Activated CD4-positive, alpha-beta T cell treated with anti-CD3 and anti-CD28 coated beads for 36 hours (primary cell): Measurements from ENCODE around the gene AGAP3. TPM values are rescaled to one million over a fixed set of nuclear protein-coding genes. Genes with fewer than 3 reads are reported as not detected.
A peak's percentile ranks its signal among the peaks of the same experiment; 100 is the strongest.

Experiments
- ATAC-seq: fragments of 200-7000 bp; cut with Tn5 transposase; one replicate; pipeline ENCODE4 v1.10.0; 2021; ENCODE audit warnings: mild to moderate bottlenecking, moderate library complexity
- CTCF ChIA-PET: fragments of 350-600 bp; sonication (Branson Sonifier 250); formaldehyde crosslinking; loops from one replicate; lab custom pipeline; 2021; ENCODE audit warnings: antibody characterized with exemption; lab: Charles Lee
- POLR2A ChIA-PET: fragments of 350-600 bp; sonication (Branson Sonifier 250); formaldehyde crosslinking; loops from one replicate; lab custom pipeline; 2021; ENCODE audit warnings: antibody characterized with exemption, inconsistent platforms; lab: Charles Lee
- DNase-seq: peaks from one replicate; pipeline ENCODE4 v3.0.0-alpha.2; 2020
- H3K27ac Mint-ChIP-seq: one replicate; pipeline ENCODE4 v1.8.0; 2021; ENCODE audit warnings: mixed read lengths
- H3K27me3 Mint-ChIP-seq: one replicate; pipeline ENCODE4 v1.8.0; 2021; ENCODE audit warnings: mixed read lengths
- H3K36me3 Mint-ChIP-seq: one replicate; pipeline ENCODE4 v1.8.0; 2021; ENCODE audit warnings: low read depth, mixed read lengths
- H3K4me1 Mint-ChIP-seq: one replicate; pipeline ENCODE4 v1.8.0; 2021; ENCODE audit warnings: mixed read lengths
- H3K4me3 Mint-ChIP-seq: one replicate; pipeline ENCODE4 v1.8.0; 2021; ENCODE audit warnings: mild to moderate bottlenecking, moderate library complexity, mixed read lengths
- H3K9me3 Mint-ChIP-seq: one replicate; pipeline ENCODE4 v1.8.0; 2021; ENCODE audit warnings: low read depth, mixed read lengths
- intact Hi-C, 2 experiments: fragments of 100-400 bp; cut with DNase I in 1 of 2; cut with micrococcal nuclease in 1 of 2; formaldehyde crosslinking; loops; one replicate each; pipeline versions ENCODE4 v1.14.2 to v1.15.1; 2022 to 2024; cut with DNase I, micrococcal nuclease
- total RNA-seq, 2 experiments: library from RNA; stranded (reverse); gene quantifications; one replicate each; pipeline ENCODE4 v1.2.3, GENCODE V29; 2021

Gene AGAP3
- total RNA-seq, 2 experiments from 2014 or later, result 29.4 to 33.2 TPM

- H3K27ac Mint-ChIP-seq, result no peak overlapping the region
- ChIA-PET CTCF (interaction anchor here (0.6 to 1.1 kb wide), 3 partner anchors 10 to 318 kb away, joined by 3 to 4 read pairs (median 3); no protein-coding TSS in a partner anchor), POLR2A (no interaction called here)
- peaks cover 10% of the 10 kb centered on the region for H3K4me1 Mint-ChIP-seq
- intact Hi-C loops, result loop anchor here in 1 of 2 experiments (10.0 kb wide), 1 partner anchor 123 kb away; the partner anchor contains the start of gene SMARCD3
- H3K4me3 Mint-ChIP-seq, result no peak overlapping the region
- ATAC-seq (no peak), DNase-seq (no peak)
- H3K9me3 Mint-ChIP-seq, result no peaks in the 10 kb centered on the region
- H3K27me3 Mint-ChIP-seq, result no peaks in the 10 kb centered on the region
- peaks cover 17% of the 10 kb centered on the region for H3K36me3 Mint-ChIP-seq
Measured at GRCh38 chr7:151121380-151122170, 35.3 kb downstream of the AGAP3 start.

- Mint-ChIP-seq H3K27me3 (no peaks in the 10 kb centered on the region), H3K4me3 (no peak overlapping the region), H3K9me3 (no peaks in the 10 kb centered on the region), H3K4me1 (peaks cover 8% of the 10 kb centered on the region), H3K36me3 (peaks cover 17% of the 10 kb centered on the region), H3K27ac (no peak overlapping the region)
- intact Hi-C loops, result loop anchor here in 1 of 2 experiments (10.0 kb wide), 1 partner anchor 123 kb away; the partner anchor contains the start of gene SMARCD3
- DNase-seq (no peak), ATAC-seq (no peak)
- POLR2A ChIA-PET, result no interaction called here
- CTCF ChIA-PET, result no interaction called here
Measured at GRCh38 chr7:151122276-151122675, 36.0 kb downstream of the AGAP3 start.

GRCh38 chr7:151122796-151123157, 36.5 kb downstream of the AGAP3 start:
- CTCF ChIA-PET, result interaction anchor here (1.4 kb wide), 1 partner anchor 17 kb away, joined by 16 read pairs; no protein-coding TSS in a partner anchor
- H3K4me3 Mint-ChIP-seq, result no peak overlapping the region
- DNase-seq (no peak), ATAC-seq (no peak)
- peaks cover 5% of the 10 kb centered on the region for H3K4me1 Mint-ChIP-seq
- H3K36me3 Mint-ChIP-seq, result peaks cover 17% of the 10 kb centered on the region
- no peaks in the 10 kb centered on the region for H3K9me3 Mint-ChIP-seq
- intact Hi-C loops, result loop anchor here in 1 of 2 experiments (10.0 kb wide), 1 partner anchor 122 kb away; the partner anchor contains the start of gene SMARCD3
- H3K27me3 Mint-ChIP-seq, result no peaks in the 10 kb centered on the region
- POLR2A ChIA-PET, result no interaction called here
- no peak overlapping the region for H3K27ac Mint-ChIP-seq

- H3K9me3 Mint-ChIP-seq, result no peaks in the 10 kb centered on the region
- no peak overlapping the region for H3K27ac Mint-ChIP-seq
- ChIA-PET POLR2A (no interaction called here), CTCF (interaction anchor here (0.6 to 2.0 kb wide), 36 partner anchors 11 to 511 kb away, joined by 3 to 16 read pairs (median 4); partner anchors contain the start of genes ABCF2 and CHPF2)
- peaks cover 17% of the 10 kb centered on the region for H3K36me3 Mint-ChIP-seq
- ATAC-seq (no peak), DNase-seq (no peak)
- intact Hi-C loops, result loop anchor here in 1 of 2 experiments (10.0 kb wide), 1 partner anchor 122 kb away; the partner anchor contains the start of gene SMARCD3
- no peaks in the 10 kb centered on the region for H3K27me3 Mint-ChIP-seq
- H3K4me3 Mint-ChIP-seq, result no peak overlapping the region
- peaks cover 5% of the 10 kb centered on the region for H3K4me1 Mint-ChIP-seq
Measured at GRCh38 chr7:151123158-151123821, 37.0 kb downstream of the AGAP3 start.

- H3K9me3 Mint-ChIP-seq, result no peaks in the 10 kb centered on the region
- no peaks in the 10 kb centered on the region for H3K27me3 Mint-ChIP-seq
- POLR2A ChIA-PET, result no interaction called here
- no peak overlapping the region for H3K4me3 Mint-ChIP-seq
- ATAC-seq (peak; percentile 99), DNase-seq (peak; percentile 91)
- no peak overlapping the region for H3K27ac Mint-ChIP-seq
- H3K4me1 Mint-ChIP-seq, result peaks cover 5% of the 10 kb centered on the region
- H3K36me3 Mint-ChIP-seq, result peaks cover 17% of the 10 kb centered on the region
- intact Hi-C loops, result loop anchor here (1.0 to 10.0 kb wide), 5 partner anchors 44 to 179 kb away; partner anchors contain the start of gene SMARCD3 (in 1 of the 2)
- CTCF ChIA-PET, result interaction anchor here (0.6 to 2.0 kb wide), 43 partner anchors 12 to 728 kb away, joined by 3 to 16 read pairs (median 4); partner anchors contain the start of genes ABCF2 and CHPF2
Measured at GRCh38 chr7:151123822-151124464, 37.7 kb downstream of the AGAP3 start.

- DNase-seq, result no peak
- Mint-ChIP-seq H3K9me3 (no peaks in the 10 kb centered on the region), H3K27me3 (no peaks in the 10 kb centered on the region), H3K4me1 (peaks cover 5% of the 10 kb centered on the region), H3K4me3 (no peak overlapping the region), H3K27ac (no peak overlapping the region), H3K36me3 (peaks cover 13% of the 10 kb centered on the region)
- ChIA-PET POLR2A (no interaction called here), CTCF (interaction anchor here (0.6 to 2.0 kb wide), 30 partner anchors 13 to 727 kb away, joined by 3 to 16 read pairs (median 4); partner anchors contain the start of genes ABCF2 and CHPF2)
- ATAC-seq, result no peak
- intact Hi-C loops, result loop anchor here (1.0 to 10.0 kb wide), 5 partner anchors 44 to 179 kb away; partner anchors contain the start of gene SMARCD3 (in 1 of the 2)
Measured at GRCh38 chr7:151124481-151124880, 38.2 kb downstream of the AGAP3 start.

- no peaks in the 10 kb centered on the region for H3K9me3 Mint-ChIP-seq
- H3K27ac Mint-ChIP-seq, result no peak overlapping the region
- CTCF ChIA-PET, result interaction anchor here (0.8 to 2.0 kb wide), 16 partner anchors 12 to 631 kb away, joined by 3 to 14 read pairs (median 5); no protein-coding TSS in a partner anchor
- no peak for ATAC-seq
- no peak overlapping the region for H3K4me3 Mint-ChIP-seq
- no peaks in the 10 kb centered on the region for H3K27me3 Mint-ChIP-seq
- DNase-seq, result no peak
- peaks cover 13% of the 10 kb centered on the region for H3K36me3 Mint-ChIP-seq
- intact Hi-C loops, result loop anchor here (1.0 to 10.0 kb wide), 5 partner anchors 43 to 178 kb away; partner anchors contain the start of gene SMARCD3 (in 1 of the 2)
- POLR2A ChIA-PET, result no interaction called here
- H3K4me1 Mint-ChIP-seq, result peaks cover 5% of the 10 kb centered on the region
Measured at GRCh38 chr7:151124899-151125399, 38.7 kb downstream of the AGAP3 start.

GRCh38 chr7:151125470-151125845, 39.2 kb downstream of the AGAP3 start:
- Mint-ChIP-seq H3K27ac (no peak overlapping the region), H3K9me3 (no peaks in the 10 kb centered on the region), H3K4me3 (no peak overlapping the region), H3K36me3 (peaks cover 13% of the 10 kb centered on the region), H3K4me1 (peaks cover 5% of the 10 kb centered on the region), H3K27me3 (no peaks in the 10 kb centered on the region)
- DNase-seq (no peak), ATAC-seq (no peak)
- intact Hi-C loops, result loop anchor here in 1 of 2 experiments (10.0 kb wide), 1 partner anchor 119 kb away; the partner anchor contains the start of gene SMARCD3
- CTCF ChIA-PET, result interaction anchor here (0.6 to 2.0 kb wide), 4 partner anchors 13 to 119 kb away, joined by 3 to 10 read pairs (median 5); no protein-coding TSS in a partner anchor
- POLR2A ChIA-PET, result no interaction called here

- ChIA-PET CTCF (interaction anchor here (0.6 to 1.1 kb wide), 3 partner anchors 13 to 44 kb away, joined by 3 to 5 read pairs (median 5); no protein-coding TSS in a partner anchor), POLR2A (no interaction called here)
- ATAC-seq, result no peak
- Mint-ChIP-seq H3K27me3 (no peaks in the 10 kb centered on the region), H3K27ac (no peak overlapping the region), H3K36me3 (peaks cover 13% of the 10 kb centered on the region), H3K4me1 (peaks cover 5% of the 10 kb centered on the region), H3K4me3 (no peak overlapping the region), H3K9me3 (no peaks in the 10 kb centered on the region)
- DNase-seq, result no peak
- intact Hi-C loops, result loop anchor here in 1 of 2 experiments (10.0 kb wide), 1 partner anchor 119 kb away; the partner anchor contains the start of gene SMARCD3
Measured at GRCh38 chr7:151125846-151126481, 39.7 kb downstream of the AGAP3 start.
